B cell (primary cell): ENCODE results near the gene GLRX5. TPM values are rescaled to one million over a fixed set of nuclear protein-coding genes. Genes with fewer than 3 reads are reported as not detected.

ENCODE experiments used
- ATAC-seq: fragments of 200-7000 bp; cut with Tn5 transposase; one replicate; pipeline ENCODE4 v1.10.0; 2021; ENCODE audit warnings: low read depth, mild to moderate bottlenecking, moderate number of reproducible peaks, moderate library complexity
- CTCF ChIA-PET: fragments of 350-600 bp; sonication (Branson Sonifier 250); formaldehyde crosslinking; loops from one replicate; lab custom pipeline; 2021; ENCODE audit warnings: antibody characterized with exemption, inconsistent platforms; lab: Charles Lee
- POLR2A ChIA-PET: fragments of 350-600 bp; sonication (Branson Sonifier 250); formaldehyde crosslinking; loops from one replicate; lab custom pipeline; 2021; ENCODE audit warnings: antibody characterized with exemption; lab: Charles Lee
- DNase-seq: peaks from one replicate; pipeline ENCODE4 v3.0.0; 2013
- H2AFZ ChIP-seq: 2 replicates; pipeline ENCODE4 v1.6.1; 2012; ENCODE audit warnings: mild to moderate bottlenecking, low read depth, low read length; ENCODE audit not compliant: insufficient read depth, poor library complexity, severe bottlenecking
- H3K27ac ChIP-seq, 2 donors: 1 replicate in 1 of 2; 2 replicates in 1 of 2; pipeline ENCODE4 v1.5.1; 2012 to 2013; ENCODE audit warnings: low read length in 2 of 2, mild to moderate bottlenecking in 2 of 2, moderate library complexity in 1 of 2
- H3K27me3 ChIP-seq, 4 experiments: fragments of 200-600 bp in 1 of 4; sonication (generic) in 1 of 4; replicated peaks in 1 of 4; 1 replicate in 2 of 4; 2 replicates in 2 of 4; pipeline versions ENCODE4 v1.6.1 to v1.7.0; 2013 to 2016; ENCODE audit warnings: low read length in 3 of 4, mild to moderate bottlenecking in 2 of 4, mixed read lengths in 1 of 4, moderate library complexity in 1 of 4; ENCODE audit not compliant: insufficient read depth in 4 of 4, control insufficient read depth in 3 of 4; ENCODE audit errors: control extremely low read depth in 1 of 4
- H3K36me3 ChIP-seq, 2 experiments: replicated peaks in 1 of 2; 1 replicate in 1 of 2; 2 replicates in 1 of 2; pipeline versions ENCODE4 v1.6.1 to v1.7.1; 2013; ENCODE audit warnings: low read length in 1 of 2; ENCODE audit not compliant: insufficient read depth in 2 of 2, control insufficient read depth in 1 of 2; ENCODE audit errors: control extremely low read depth in 1 of 2, extremely low read depth in 1 of 2
- H3K4me1 ChIP-seq, 2 donors: fragments of 200-600 bp in 1 of 2; sonication (generic) in 1 of 2; 1 replicate in 1 of 2; 2 replicates in 1 of 2; pipeline versions ENCODE4 v1.5.1 to v1.6.1; 2013 to 2017; ENCODE audit warnings: low read length in 2 of 2; ENCODE audit not compliant: control insufficient read depth in 2 of 2, insufficient read depth in 2 of 2
- H3K4me2 ChIP-seq: replicated peaks from 2 replicates; pipeline ENCODE3; 2012; ENCODE audit warnings: mild to moderate bottlenecking, low read depth, low read length; ENCODE audit not compliant: poor library complexity, severe bottlenecking
- H3K4me3 ChIP-seq, 5 experiments: fragments of 200-600 bp in 1 of 5; sonication (generic) in 1 of 5; 1 replicate in 3 of 5; 2 replicates in 2 of 5; pipeline versions ENCODE4 v1.5.1 to v1.7.0; 2011 to 2016; ENCODE audit warnings: low read length in 4 of 5, mild to moderate bottlenecking in 4 of 5, low read depth in 2 of 5, control low read depth in 1 of 5, moderate library complexity in 1 of 5; ENCODE audit not compliant: insufficient read depth in 1 of 5; ENCODE audit errors: control extremely low read depth in 1 of 5, extremely low read depth in 1 of 5
- H3K79me2 ChIP-seq: fragments of 200-600 bp; sonication (generic); one replicate; pipeline ENCODE4 v1.6.0; 2016; ENCODE audit warnings: low read length; ENCODE audit not compliant: control insufficient read depth, insufficient read depth
- H3K9ac ChIP-seq: fragments of 200-600 bp; sonication (generic); 2 replicates; pipeline ENCODE4 v1.6.1; 2017; ENCODE audit warnings: mild to moderate bottlenecking, low read length, moderate library complexity
- H3K9me3 ChIP-seq, 3 donors: one replicate each; pipeline versions ENCODE4 v1.6.1 to v1.7.1; 2013; ENCODE audit warnings: low read length in 2 of 3; ENCODE audit not compliant: control insufficient read depth in 2 of 3, insufficient read depth in 1 of 3; ENCODE audit errors: control extremely low read depth in 1 of 3
- H4K20me1 ChIP-seq: 2 replicates; pipeline ENCODE4 v1.6.0; 2012; ENCODE audit warnings: mild to moderate bottlenecking, low read length; ENCODE audit not compliant: insufficient read depth, control insufficient read depth, poor library complexity, severe bottlenecking
- H3K27ac Mint-ChIP-seq: one replicate; pipeline ENCODE4 v1.8.0; 2021; ENCODE audit warnings: mixed read lengths
- H3K27me3 Mint-ChIP-seq: one replicate; pipeline ENCODE4 v1.8.0; 2021; ENCODE audit warnings: mixed read lengths
- H3K4me1 Mint-ChIP-seq: one replicate; pipeline ENCODE4 v1.8.0; 2021; ENCODE audit warnings: mixed read lengths
- H3K4me3 Mint-ChIP-seq: one replicate; pipeline ENCODE4 v1.8.0; 2021; ENCODE audit warnings: mixed read lengths
- H3K9me3 Mint-ChIP-seq: one replicate; pipeline ENCODE4 v1.8.0; 2022; ENCODE audit warnings: mixed read lengths; ENCODE audit not compliant: insufficient read depth
- EZH2 ChIP-seq: IDR thresholded peaks from 2 replicates; pipeline ENCODE4 v1.6.1; 2012; ENCODE audit warnings: borderline replicate concordance, low read depth, mild to moderate bottlenecking, moderate library complexity, low read length; ENCODE audit not compliant: insufficient read depth, poor library complexity, severe bottlenecking
- WGBS: methylation state at CpG from one replicate; pipeline ENCODE4 v1.1.5; 2013; ENCODE audit warnings: missing lambda C conversion rate; ENCODE audit not compliant: insufficient coverage; 5-methylcytosine and 5-hydroxymethylcytosine counted together
- intact Hi-C: fragments of 100-400 bp; cut with micrococcal nuclease; formaldehyde crosslinking; loops from one replicate; pipeline ENCODE4 v1.10.0; 2022
- polyA plus RNA-seq: library from polyadenylated mRNA; depleted of rRNA; stranded (reverse); fragments of >200 nt; gene quantifications from 2 replicates; pipeline ENCODE4 v1.2.3, GENCODE V29; 2012
- total RNA-seq, 2 donors: library from RNA; stranded (reverse); fragments of 120-200 nt in 1 of 2; gene quantifications; 1 replicate in 1 of 2; 2 replicates in 1 of 2; pipeline versions ENCODE4 v1.2.3 to v1.2.4, GENCODE V29; 2013 to 2022
- TF ChIP-seq, protein P1 (sequence below): fragments of 200-600 bp; IDR thresholded peaks from one replicate; pipeline ENCODE4 v1.8.0; 2022; ENCODE audit warnings: antibody characterized with exemption, mild to moderate bottlenecking

Gene GLRX5
- total and polyA plus RNA-seq, 2 donors (not counting 1 experiment from before 2014, with no cell fraction given), result 7.8 to 18.4 TPM

GRCh38 chr14:95489214-95490137 is 45.4 kb upstream of the GLRX5 start:
- DNase-seq (no peak), ATAC-seq (no peak)
- H3K4me3 Mint-ChIP-seq, result peak overlapping the region; percentile 26
- H3K79me2 ChIP-seq, result peaks cover 96% of the 10 kb centered on the region
- peaks cover 83% of the 10 kb centered on the region for H3K4me1 Mint-ChIP-seq
- H3K9me3 Mint-ChIP-seq, result no peaks in the 10 kb centered on the region
- no peak for TF ChIP-seq EZH2
- TF ChIP-seq, protein P1, sequence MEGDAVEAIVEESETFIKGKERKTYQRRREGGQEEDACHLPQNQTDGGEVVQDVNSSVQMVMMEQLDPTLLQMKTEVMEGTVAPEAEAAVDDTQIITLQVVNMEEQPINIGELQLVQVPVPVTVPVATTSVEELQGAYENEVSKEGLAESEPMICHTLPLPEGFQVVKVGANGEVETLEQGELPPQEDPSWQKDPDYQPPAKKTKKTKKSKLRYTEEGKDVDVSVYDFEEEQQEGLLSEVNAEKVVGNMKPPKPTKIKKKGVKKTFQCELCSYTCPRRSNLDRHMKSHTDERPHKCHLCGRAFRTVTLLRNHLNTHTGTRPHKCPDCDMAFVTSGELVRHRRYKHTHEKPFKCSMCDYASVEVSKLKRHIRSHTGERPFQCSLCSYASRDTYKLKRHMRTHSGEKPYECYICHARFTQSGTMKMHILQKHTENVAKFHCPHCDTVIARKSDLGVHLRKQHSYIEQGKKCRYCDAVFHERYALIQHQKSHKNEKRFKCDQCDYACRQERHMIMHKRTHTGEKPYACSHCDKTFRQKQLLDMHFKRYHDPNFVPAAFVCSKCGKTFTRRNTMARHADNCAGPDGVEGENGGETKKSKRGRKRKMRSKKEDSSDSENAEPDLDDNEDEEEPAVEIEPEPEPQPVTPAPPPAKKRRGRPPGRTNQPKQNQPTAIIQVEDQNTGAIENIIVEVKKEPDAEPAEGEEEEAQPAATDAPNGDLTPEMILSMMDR, result no peak
- H3K4me1 ChIP-seq, result peaks cover 68 to 79% of the 10 kb centered on the region in 2 donors
- CTCF ChIA-PET, result interaction anchor here (0.6 to 1.7 kb wide), 5 partner anchors 17 to 62 kb away, joined by 3 to 4 read pairs (median 4); no protein-coding TSS in a partner anchor
- no peak overlapping the region for H3K4me3 ChIP-seq
- peaks cover 13% of the 10 kb centered on the region for H4K20me1 ChIP-seq
- intact Hi-C loops, result no loop called here
- H3K27ac ChIP-seq, result peak overlapping the region in 1 of 2 donors; percentile 9
- H3K36me3 ChIP-seq, result peaks cover 0 to 13% of the 10 kb centered on the region in 2 experiments
- no peak overlapping the region for H2AFZ ChIP-seq
- H3K9ac ChIP-seq, result no peak overlapping the region
- H3K9me3 ChIP-seq, result peaks cover 0 to 2% (median 0%) of the 10 kb centered on the region in 3 donors
- H3K27ac Mint-ChIP-seq, result peak overlapping the region; percentile 82
- peak overlapping the region; percentile 15 for H3K4me2 ChIP-seq
- POLR2A ChIA-PET, result no interaction called here
- no peaks in the 10 kb centered on the region for H3K27me3 Mint-ChIP-seq
- 100% methylated on average over 3 of the region's 9 CpGs for WGBS
- no peaks in the 10 kb centered on the region for H3K27me3 ChIP-seq

DNA sequence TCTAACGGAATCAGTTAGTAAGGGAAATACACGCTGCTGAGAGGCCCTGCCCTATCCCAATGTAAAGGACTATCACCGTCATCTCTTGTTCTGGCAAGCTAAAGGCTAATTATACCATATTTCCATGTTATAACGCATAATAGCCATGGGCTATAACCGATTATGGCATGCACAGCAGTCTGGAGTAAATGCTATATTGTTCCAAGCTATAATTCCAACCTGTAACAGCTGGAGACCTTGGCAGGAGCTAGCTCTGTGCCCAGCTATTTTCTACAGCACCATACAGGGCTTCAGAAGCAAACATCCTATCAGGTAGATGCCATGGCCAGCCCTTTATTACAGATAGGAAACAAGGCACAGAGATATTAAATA is 44.7 kb upstream of the GLRX5 start:
- Histone ChIP-seq H2AFZ (no peak overlapping the region), H3K27ac (peak overlapping the region in 1 of 2 donors; percentile 9), H3K9me3 (peaks cover 0 to 2% (median 0%) of the 10 kb centered on the region in 3 donors), H3K4me1 (peaks cover 69 to 79% of the 10 kb centered on the region in 2 donors), H3K4me3 (no peak overlapping the region), H3K27me3 (no peaks in the 10 kb centered on the region), H3K36me3 (peaks cover 0 to 13% of the 10 kb centered on the region in 2 experiments), H3K9ac (no peak overlapping the region), H3K79me2 (peaks cover 93% of the 10 kb centered on the region), H4K20me1 (peaks cover 13% of the 10 kb centered on the region), H3K4me2 (no peak overlapping the region)
- TF ChIP-seq EZH2, result no peak
- TF ChIP-seq, protein P1, result no peak
- H3K27me3 Mint-ChIP-seq, result no peaks in the 10 kb centered on the region
- intact Hi-C loops, result no loop called here
- peaks cover 82% of the 10 kb centered on the region for H3K4me1 Mint-ChIP-seq
- H3K9me3 Mint-ChIP-seq, result no peaks in the 10 kb centered on the region
- ATAC-seq, result no peak
- H3K27ac Mint-ChIP-seq, result no peak overlapping the region
- H3K4me3 Mint-ChIP-seq, result no peak overlapping the region
- ChIA-PET CTCF (interaction anchor here (0.9 to 1.7 kb wide), 4 partner anchors 25 to 63 kb away, joined by 3 to 4 read pairs (median 4); no protein-coding TSS in a partner anchor), POLR2A (no interaction called here)
- WGBS, result 100% methylated on average over 1 of the region's 5 CpGs
- no peak for DNase-seq
